SK-N-SH treated with all-trans-retinoic acid at 6 μM for 48 hours (cell line): ENCODE results near the gene NPC1.

ENCODE experiments used
- GLIS3 ChIP-seq: fragments of 250-450 bp; sonication (Bioruptor Pico); IDR thresholded peaks from 2 replicates; pipeline ENCODE4 v1.5.0; 2020; ENCODE audit warnings: mild to moderate bottlenecking, moderate library complexity
- PATZ1 ChIP-seq: fragments of 250-450 bp; sonication (Bioruptor Pico); IDR thresholded peaks from 2 replicates; pipeline ENCODE4 v1.8.0; 2020; ENCODE audit warnings: mild to moderate bottlenecking, moderate library complexity, borderline replicate concordance
- TOX ChIP-seq: fragments of 250-450 bp; sonication (Bioruptor Pico); IDR thresholded peaks from 2 replicates; pipeline ENCODE4 v1.8.0; 2021; ENCODE audit warnings: mild to moderate bottlenecking, moderate library complexity, borderline replicate concordance
- ZFP30 ChIP-seq: fragments of 450-650 bp; formaldehyde crosslinking; IDR thresholded peaks from 2 replicates; pipeline ENCODE4 v1.5.0; 2022; ENCODE audit warnings: mild to moderate bottlenecking, moderate library complexity
- ZNF70 ChIP-seq: fragments of 450-650 bp; formaldehyde crosslinking; IDR thresholded peaks from 2 replicates; pipeline ENCODE4 v1.5.0; 2020; ENCODE audit warnings: mild to moderate bottlenecking, moderate library complexity
- ZNF8 ChIP-seq: fragments of 450-650 bp; formaldehyde crosslinking; IDR thresholded peaks from 2 replicates; pipeline ENCODE4 v1.5.0; 2020; ENCODE audit warnings: mild to moderate bottlenecking, moderate library complexity

- no peak for TF ChIP-seq TOX (CRISPR knock-in tag)
- no peak for TF ChIP-seq ZNF70 (CRISPR knock-in tag)
- no peak for TF ChIP-seq PATZ1 (CRISPR knock-in tag)
- no peak for TF ChIP-seq GLIS3 (CRISPR knock-in tag)
- TF ChIP-seq ZFP30 (CRISPR knock-in tag), result no peak
- no peak for TF ChIP-seq ZNF8 (CRISPR knock-in tag)
Measured at GRCh38 chr18:23552505-23552904, 33.8 kb downstream of the NPC1 start.
